Activated CD8-positive, alpha-beta memory T cell treated with anti-CD3 and anti-CD28 coated beads for 48 hours (primary cell): ENCODE data around the gene CNTN4.

Experiments used
- DNase-seq, 3 experiments: peaks; one replicate each; pipeline ENCODE4 v3.0.0-alpha.2; 2020; ENCODE audit warnings: low read depth in 2 of 3, low spot score in 2 of 3

Gene CNTN4

GRCh38 chr3:2849092-2849491, 750.4 kb downstream of the CNTN4 start:
- DNase-seq = no peak

- no peak for DNase-seq
These were observed 752.0 kb downstream of the CNTN4 start for GRCh38 chr3:2850701-2851100.

GRCh38 chr3:2851361-2851760, 752.7 kb downstream of the CNTN4 start:
- DNase-seq = no peak

GRCh38 chr3:2851835-2852234, 753.2 kb downstream of the CNTN4 start:
- DNase-seq = no peak

- no peak for DNase-seq
These were observed 755.0 kb downstream of the CNTN4 start for GRCh38 chr3:2853651-2854050.

- DNase-seq = no peak
These were observed 757.8 kb downstream of the CNTN4 start for GRCh38 chr3:2856138-2857133.

DNA sequence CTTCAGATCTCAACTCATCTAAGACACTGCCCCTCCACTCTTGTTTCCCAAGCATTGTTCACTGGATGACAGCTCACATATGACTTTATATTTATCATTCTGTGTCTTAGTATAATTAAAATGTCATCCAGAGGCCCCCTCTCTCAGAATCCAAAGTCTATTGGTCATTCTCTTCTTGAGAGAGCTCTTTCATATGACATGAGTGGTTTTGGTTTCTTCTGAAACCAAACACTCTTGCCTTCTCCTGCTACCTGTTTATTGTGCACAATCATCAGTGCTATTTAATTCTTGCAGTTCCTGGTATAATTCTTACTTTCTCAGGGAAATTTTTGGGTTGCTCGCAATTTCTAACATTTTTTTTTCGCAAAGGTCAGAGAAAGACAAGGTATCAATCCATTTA, 762.0 kb downstream of the CNTN4 start:
- DNase-seq = no peak

GRCh38 chr3:2861120-2861519, 762.5 kb downstream of the CNTN4 start:
- DNase-seq = no peak

GRCh38 chr3:2861920-2862319, 763.3 kb downstream of the CNTN4 start:
- no peak for DNase-seq

- DNase-seq = no peak
These were observed 763.7 kb downstream of the CNTN4 start for GRCh38 chr3:2862366-2862765.

GRCh38 chr3:2863127-2863526, 764.5 kb downstream of the CNTN4 start:
- no peak for DNase-seq

DNA sequence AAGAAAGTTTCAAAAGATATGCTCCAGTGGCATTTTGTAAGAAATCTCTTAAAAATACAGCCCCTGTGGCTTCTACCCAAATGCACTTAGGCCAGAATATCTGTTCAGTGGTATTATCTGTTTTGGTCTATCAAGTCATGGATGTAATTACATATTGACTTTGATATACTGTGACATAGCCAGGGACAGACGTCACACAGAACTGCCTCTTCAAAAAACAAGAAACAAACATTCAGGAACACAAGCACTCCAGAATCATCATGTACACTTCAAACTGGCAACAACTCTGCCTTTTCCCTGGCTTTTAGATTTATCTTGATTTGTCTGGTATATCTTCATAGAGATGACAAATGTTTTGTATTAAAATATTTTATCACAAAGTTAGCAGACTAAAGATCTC, 771.2 kb downstream of the CNTN4 start:
- no peak for DNase-seq

DNA sequence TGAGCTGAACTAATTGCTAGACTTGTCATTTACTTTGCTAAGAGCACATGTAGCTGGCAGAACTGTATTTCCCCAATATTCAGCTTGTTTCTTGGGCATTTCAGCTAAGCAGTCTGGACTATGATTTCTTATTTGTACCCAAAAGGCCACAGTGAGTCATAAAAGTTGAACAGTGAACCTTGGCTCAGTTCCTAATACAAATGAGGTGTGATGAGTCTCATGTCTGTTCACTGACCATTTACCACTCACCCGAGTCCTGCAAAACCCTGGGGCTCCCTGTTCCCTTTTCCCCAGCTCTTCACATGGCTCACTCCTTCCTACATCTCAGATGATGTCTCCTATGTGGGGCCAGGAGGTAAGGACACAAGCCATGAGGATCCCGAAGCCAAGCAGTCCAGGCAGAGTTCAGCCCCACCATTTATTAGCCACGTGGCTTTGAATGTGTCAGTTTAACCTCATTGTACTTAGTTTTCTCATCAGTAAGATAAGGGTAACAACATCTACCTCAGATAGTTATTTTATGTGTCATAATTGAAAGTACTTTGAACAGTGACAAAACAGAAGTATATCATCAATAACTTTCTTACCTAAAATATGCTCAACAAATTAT, 772.2 kb downstream of the CNTN4 start:
- DNase-seq = no peak

DNA sequence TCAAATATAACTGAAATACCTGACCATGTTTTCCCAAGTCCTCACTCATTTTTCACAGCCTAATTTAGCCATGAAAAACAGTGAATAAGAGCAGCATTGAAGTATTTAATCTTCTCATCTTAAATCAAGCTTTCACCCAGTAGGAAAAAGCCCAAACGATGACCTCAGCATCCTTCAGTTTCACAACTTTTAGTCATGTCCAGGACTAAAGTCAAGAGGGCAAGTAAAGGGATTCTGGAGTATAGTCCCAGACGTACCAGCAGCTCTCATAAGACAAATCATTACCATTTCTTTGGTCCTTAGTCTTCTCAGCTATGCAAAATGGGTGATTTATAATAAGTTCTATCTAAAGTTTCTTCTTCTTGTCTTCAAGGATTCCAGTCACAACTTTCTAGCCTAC, 774.2 kb downstream of the CNTN4 start:
- no peak for DNase-seq

DNA sequence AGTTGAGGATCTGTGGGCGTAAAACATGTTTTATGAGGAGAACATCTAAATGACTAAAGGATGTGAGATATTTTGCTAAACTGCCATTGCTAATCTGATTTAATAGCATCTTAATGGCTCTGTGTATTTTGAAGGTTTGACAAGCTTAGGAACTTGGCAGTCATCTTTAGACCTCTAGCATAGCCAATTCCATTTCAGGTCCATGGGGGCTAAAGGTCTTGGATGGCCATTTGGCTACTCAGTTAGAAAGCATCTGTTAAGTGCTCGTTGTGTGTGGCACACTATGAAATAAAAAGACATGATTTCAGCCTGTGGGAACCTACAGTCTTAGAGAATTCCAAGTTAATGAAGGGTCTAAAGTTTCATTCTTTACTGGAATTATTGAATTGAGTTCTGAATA, 775.3 kb downstream of the CNTN4 start:
- DNase-seq = no peak

DNA sequence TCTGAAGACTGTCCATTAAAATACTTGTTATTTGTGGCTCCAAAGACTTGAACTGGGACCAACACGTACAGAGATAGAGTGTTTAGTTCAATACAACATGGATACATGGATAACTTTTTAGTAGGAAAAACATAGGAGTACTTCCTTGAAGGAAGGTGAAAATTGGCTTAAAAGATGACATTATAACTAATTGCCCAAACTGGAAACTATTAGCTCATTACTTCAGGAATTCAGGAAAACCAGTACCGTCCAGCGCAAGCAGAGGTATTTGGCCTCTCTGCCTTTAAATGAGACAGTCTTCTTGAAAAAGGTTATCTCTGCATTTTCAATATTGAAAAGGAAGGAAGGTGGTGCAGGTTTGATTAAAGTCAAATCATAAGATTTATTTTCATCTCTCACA, 777.0 kb downstream of the CNTN4 start:
- DNase-seq = no peak

- no peak for DNase-seq
These were observed 777.7 kb downstream of the CNTN4 start for GRCh38 chr3:2876362-2876761.

- no peak for DNase-seq
These were observed 780.4 kb downstream of the CNTN4 start for GRCh38 chr3:2879023-2879422.

DNA sequence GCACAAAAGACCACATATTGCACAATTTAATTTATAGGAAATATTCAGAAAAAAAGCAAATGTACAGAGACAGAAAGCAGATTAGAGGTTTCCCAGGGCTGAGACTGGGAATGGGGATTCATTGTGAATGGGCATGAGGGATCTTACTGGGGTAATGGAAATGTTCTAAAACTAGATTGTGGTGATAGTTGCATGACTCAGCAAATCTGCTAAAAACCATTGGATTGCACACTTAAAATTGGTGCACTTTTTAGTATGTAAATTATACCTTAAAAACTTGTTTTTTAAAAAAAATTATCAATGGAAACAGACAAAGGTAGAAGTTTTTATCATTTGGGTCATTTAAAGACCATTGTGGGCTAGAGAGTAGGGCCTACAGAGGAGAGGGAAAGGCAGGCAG, 780.9 kb downstream of the CNTN4 start:
- DNase-seq = no peak

DNA sequence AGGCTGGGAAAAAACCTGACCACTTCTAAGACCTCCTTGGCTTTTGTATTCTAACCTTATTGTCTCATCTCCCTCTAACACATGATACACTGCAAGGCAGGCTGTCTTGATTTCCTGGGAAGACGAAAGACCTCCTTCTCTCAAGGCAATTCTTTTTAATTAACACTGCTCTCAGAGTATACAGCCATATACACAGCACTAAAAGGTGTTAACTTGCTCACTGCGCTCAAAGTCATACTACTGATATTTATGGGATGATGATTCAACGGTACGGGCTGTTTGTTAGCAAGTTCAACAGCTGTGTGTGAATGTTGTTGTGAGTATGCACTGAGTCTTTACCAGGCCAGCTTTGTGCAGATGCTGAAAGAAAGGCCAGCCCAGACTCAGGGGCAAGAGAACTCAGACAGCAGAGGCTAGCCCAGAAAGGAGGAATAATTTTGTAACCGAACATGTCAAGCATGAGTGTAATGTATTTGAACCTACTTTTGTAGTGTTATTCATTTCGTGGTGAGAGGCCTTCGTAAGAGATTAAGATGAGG, 781.6 kb downstream of the CNTN4 start:
- no peak for DNase-seq

- DNase-seq = no peak
These were observed 784.6 kb downstream of the CNTN4 start for GRCh38 chr3:2883283-2883682.

- DNase-seq = no peak
These were observed 789.9 kb downstream of the CNTN4 start for GRCh38 chr3:2888592-2888991.
